ENCODE data around the gene GUCY1A1. TPM values are rescaled to one million over a fixed set of nuclear protein-coding genes. Genes with fewer than 3 reads are reported as not detected.

The GUCY1A1 gene
- total RNA-seq, 1 donor from 2014 or later = 0.44 TPM

DNA sequence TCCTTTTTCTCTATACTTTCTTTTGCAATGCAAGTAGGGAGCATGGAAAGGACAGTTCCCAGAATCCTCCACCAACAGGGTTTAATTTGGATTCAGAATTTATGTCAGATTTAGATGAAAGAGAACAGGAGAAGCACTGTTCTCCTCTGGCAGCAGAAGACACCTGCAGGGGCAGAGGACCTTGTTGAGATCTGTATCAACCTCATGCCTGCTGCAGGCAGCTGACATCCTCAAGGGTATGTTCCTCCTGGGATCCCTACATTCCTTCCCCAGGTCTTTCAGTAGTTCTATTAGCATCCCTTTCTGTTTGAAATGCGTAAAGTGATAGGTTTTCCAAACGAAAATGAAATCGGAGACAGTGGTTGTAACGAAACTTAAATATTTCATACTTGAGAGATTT, 10.6 kb upstream of the GUCY1A1 start:
- peaks cover 6% of the 10 kb centered on the region for H3K9me3 Mint-ChIP-seq
- no peak overlapping the region for H3K4me3 Mint-ChIP-seq
- H3K27me3 Mint-ChIP-seq (ENCODE audit: low read depth) = peaks cover 17% of the 10 kb centered on the region
- no peak for DNase-seq (ENCODE audit: low read depth, low spot score)
- no peaks in the 10 kb centered on the region for H3K36me3 Mint-ChIP-seq (ENCODE audit: low read depth)
- no peaks in the 10 kb centered on the region for H3K4me1 Mint-ChIP-seq
- no peak for TF ChIP-seq CTCF (conservative IDR thresholded peaks at IDR 0.05)
- no peak overlapping the region for H3K27ac Mint-ChIP-seq (ENCODE audit: unreplicated experiment)

DNA sequence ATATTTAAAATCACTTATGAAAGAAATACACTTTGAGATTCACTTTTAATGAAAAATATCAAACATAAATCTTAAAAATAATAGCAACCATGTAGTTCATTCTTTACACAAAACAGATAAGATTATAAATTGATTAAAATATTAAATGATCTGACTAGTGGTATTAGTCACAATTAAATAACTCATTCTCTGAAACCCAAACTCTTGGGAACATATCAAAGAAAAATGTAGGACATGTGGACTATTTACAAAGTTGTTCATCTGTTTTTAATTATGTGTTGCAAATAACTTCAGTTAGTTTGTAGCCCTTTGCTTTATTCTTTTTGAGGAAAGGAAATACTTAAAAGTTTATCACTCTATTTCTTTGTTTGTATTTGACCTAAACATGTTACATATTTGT, 9.5 kb upstream of the GUCY1A1 start:
- TF ChIP-seq CTCF (conservative IDR thresholded peaks at IDR 0.05) = no peak
- no peak overlapping the region for H3K4me3 Mint-ChIP-seq
- no peaks in the 10 kb centered on the region for H3K4me1 Mint-ChIP-seq
- H3K27ac Mint-ChIP-seq (ENCODE audit: unreplicated experiment) = no peak overlapping the region
- H3K36me3 Mint-ChIP-seq (ENCODE audit: low read depth) = no peaks in the 10 kb centered on the region
- no peak for DNase-seq (ENCODE audit: low read depth, low spot score)
- H3K27me3 Mint-ChIP-seq (ENCODE audit: low read depth) = peaks cover 21% of the 10 kb centered on the region
- H3K9me3 Mint-ChIP-seq = peaks cover 3% of the 10 kb centered on the region

DNA sequence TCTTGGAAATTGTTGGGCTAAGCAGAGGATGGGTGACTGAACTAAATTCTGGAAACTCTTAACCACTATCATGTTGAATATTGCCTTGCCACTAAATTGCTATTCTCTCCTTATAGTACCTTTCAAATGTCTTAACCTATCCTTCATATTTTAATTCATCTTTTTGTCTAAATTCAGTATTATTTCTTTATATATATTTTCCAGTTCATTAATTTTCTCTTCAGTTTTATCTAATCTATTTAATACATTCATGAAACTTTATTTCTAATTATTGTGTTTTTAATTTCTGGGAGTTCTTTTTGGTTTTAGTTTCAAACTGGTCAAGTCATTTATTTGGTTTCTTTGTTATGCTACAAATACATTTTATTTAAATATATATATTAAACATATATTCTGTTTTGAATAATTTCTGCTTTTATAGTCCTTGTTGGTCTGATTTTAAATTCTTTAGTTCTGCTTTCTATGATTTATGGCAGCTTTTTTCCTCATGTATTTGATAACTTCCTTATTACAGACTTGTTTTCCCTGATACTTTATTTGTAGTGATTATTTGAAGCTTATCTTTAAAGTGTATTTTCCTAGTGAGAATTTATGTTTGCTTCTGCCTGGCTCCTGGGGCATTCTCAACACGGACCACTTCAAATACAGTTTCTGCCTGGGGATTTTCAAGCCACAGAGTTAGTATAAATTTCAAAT, 8.5 kb upstream of the GUCY1A1 start:
- peaks cover 18% of the 10 kb centered on the region for H3K27me3 Mint-ChIP-seq (ENCODE audit: low read depth)
- TF ChIP-seq CTCF (conservative IDR thresholded peaks at IDR 0.05) = no peak
- H3K27ac Mint-ChIP-seq (ENCODE audit: unreplicated experiment) = no peak overlapping the region
- no peaks in the 10 kb centered on the region for H3K36me3 Mint-ChIP-seq (ENCODE audit: low read depth)
- no peak for DNase-seq (ENCODE audit: low read depth, low spot score)
- H3K9me3 Mint-ChIP-seq = peaks cover 3% of the 10 kb centered on the region
- H3K4me1 Mint-ChIP-seq = no peaks in the 10 kb centered on the region
- no peak overlapping the region for H3K4me3 Mint-ChIP-seq

GRCh38 chr4:155658681-155659064, 8.0 kb upstream of the GUCY1A1 start:
- Mint-ChIP-seq H3K9me3 (peaks cover 3% of the 10 kb centered on the region), H3K36me3 (ENCODE audit: low read depth) (no peaks in the 10 kb centered on the region), H3K27me3 (ENCODE audit: low read depth) (peaks cover 22% of the 10 kb centered on the region), H3K4me3 (no peak overlapping the region), H3K27ac (ENCODE audit: unreplicated experiment) (no peak overlapping the region), H3K4me1 (no peaks in the 10 kb centered on the region)
- no peak for DNase-seq (ENCODE audit: low read depth, low spot score)
- TF ChIP-seq CTCF (conservative IDR thresholded peaks at IDR 0.05) = no peak

- TF ChIP-seq CTCF (conservative IDR thresholded peaks at IDR 0.05) = no peak
- Mint-ChIP-seq H3K4me3 (no peak overlapping the region), H3K4me1 (no peaks in the 10 kb centered on the region), H3K36me3 (ENCODE audit: low read depth) (no peaks in the 10 kb centered on the region), H3K9me3 (peaks cover 3% of the 10 kb centered on the region), H3K27me3 (ENCODE audit: low read depth) (peaks cover 27% of the 10 kb centered on the region), H3K27ac (ENCODE audit: unreplicated experiment) (no peak overlapping the region)
- DNase-seq (ENCODE audit: low read depth, low spot score) = no peak
Observed at GRCh38 chr4:155659176-155659575, 7.5 kb upstream of the GUCY1A1 start.
